GM21528 (cell line): ENCODE data around the gene TAF4.
A peak's percentile ranks its signal among the peaks of the same experiment; 100 is the strongest.
"Not testable (repeated sequence)": the region's sequence is repeated elsewhere in the genome, so short reads cannot be mapped to it uniquely, and the experiment has no call there.

Source experiments
- ATAC-seq: cut with Tn5 transposase; IDR thresholded peaks from one replicate; pipeline ENCODE4 v1.9.1; 2021; ENCODE audit warnings: mild to moderate bottlenecking, moderate library complexity; ENCODE audit not compliant: unreplicated experiment, low FRiP score

Gene TAF4, protein sequence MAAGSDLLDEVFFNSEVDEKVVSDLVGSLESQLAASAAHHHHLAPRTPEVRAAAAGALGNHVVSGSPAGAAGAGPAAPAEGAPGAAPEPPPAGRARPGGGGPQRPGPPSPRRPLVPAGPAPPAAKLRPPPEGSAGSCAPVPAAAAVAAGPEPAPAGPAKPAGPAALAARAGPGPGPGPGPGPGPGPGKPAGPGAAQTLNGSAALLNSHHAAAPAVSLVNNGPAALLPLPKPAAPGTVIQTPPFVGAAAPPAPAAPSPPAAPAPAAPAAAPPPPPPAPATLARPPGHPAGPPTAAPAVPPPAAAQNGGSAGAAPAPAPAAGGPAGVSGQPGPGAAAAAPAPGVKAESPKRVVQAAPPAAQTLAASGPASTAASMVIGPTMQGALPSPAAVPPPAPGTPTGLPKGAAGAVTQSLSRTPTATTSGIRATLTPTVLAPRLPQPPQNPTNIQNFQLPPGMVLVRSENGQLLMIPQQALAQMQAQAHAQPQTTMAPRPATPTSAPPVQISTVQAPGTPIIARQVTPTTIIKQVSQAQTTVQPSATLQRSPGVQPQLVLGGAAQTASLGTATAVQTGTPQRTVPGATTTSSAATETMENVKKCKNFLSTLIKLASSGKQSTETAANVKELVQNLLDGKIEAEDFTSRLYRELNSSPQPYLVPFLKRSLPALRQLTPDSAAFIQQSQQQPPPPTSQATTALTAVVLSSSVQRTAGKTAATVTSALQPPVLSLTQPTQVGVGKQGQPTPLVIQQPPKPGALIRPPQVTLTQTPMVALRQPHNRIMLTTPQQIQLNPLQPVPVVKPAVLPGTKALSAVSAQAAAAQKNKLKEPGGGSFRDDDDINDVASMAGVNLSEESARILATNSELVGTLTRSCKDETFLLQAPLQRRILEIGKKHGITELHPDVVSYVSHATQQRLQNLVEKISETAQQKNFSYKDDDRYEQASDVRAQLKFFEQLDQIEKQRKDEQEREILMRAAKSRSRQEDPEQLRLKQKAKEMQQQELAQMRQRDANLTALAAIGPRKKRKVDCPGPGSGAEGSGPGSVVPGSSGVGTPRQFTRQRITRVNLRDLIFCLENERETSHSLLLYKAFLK

DNA sequence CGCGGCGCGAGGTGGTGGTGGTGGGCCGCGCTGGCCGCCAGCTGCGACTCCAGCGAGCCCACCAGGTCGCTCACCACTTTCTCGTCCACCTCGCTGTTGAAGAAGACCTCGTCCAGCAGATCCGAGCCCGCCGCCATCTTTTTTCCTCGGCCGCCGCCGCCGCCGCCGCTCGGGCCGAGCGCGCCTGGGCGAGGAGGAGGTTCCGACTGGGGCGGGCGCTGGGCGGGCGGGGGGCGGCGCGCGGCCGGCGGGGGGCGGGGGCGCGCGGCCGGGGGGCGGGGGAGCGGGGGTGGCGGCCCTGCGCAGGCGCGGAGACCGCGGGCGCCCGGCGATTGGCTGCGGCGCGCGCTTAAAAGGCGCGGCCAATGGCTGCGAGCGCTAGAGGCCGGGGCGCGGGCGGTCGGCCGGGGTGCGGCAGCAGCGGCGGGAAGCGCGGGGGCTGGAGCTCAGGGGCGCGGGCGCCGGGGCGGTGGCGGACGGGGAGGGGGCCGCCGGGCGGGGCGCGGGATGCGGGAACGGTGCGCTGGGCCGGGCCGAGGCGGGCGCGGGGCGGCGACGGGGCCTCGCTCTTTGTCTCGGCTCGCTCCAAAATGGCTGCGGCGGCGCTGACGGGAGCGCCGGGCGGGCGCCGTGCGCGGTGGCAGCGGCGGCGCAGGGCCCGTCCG lies at the start of gene TAF4:
Gene TAF4, minus strand, starts transcription at position 208 of the 665 bp plus-strand sequence. Its CDS starts 71 bp downstream, at position 137.
- ATAC-seq: peak; percentile 66

DNA sequence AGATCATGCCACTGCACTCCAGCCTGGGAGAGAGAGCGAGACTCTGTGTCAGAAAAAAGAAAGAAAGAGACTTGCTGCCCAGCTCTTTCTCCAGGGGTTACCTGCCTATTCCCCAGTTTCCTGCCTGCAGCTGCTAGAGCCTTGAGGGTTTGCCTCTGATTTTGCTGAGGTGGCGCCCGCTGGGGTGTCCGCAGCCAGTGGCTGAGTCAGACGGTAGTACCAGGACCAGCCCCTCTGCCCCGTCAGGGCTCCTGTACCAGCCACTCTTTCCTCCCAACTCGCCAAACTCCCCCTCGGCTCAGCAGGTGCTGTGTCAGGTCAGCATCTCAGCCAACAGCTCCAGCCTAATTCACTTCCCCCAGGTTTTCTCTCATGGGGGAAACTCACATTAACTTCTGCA lies 49.2 kb upstream of the TAF4 start:
- no peak for ATAC-seq

DNA sequence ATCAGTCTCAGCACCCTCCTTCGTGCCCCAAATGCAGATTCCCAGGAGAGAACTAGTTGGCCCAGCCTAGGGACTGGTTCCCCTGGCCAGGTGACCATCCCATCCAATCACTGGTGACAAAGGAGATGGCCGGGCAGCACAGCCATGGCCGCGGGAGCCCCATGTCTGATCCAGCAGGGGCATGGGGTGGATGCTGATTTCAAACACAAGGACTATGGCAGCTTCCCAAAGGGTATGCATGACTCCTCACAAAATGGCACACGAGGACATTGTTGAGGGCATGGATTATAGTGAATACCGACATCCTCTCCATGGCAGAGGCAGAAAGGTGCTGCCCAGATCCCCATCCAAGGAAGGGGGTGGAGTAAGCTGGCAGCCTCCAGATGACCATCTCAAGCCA lies 46.7 kb upstream of the TAF4 start:
- ATAC-seq: no peak

DNA sequence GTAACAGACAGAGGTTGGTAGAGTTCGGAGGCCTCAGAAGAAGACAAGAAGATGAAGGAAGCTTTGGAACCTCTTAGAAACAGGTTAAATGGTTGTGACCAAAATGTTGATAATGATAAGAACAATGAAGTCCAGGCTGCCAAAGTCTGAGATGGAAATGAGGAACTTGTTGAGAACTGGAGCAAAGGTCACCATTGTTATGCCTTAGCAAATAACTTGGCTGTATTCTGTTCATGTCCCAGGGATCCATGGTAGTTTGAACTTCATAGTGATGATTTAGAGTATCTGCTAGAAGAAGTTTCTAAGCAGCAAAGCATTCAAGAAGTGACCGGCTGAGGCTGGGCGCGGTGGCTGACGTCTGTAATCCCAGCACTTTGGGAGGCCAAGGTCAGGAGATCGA lies 45.5 kb upstream of the TAF4 start:
- ATAC-seq: no peak

DNA sequence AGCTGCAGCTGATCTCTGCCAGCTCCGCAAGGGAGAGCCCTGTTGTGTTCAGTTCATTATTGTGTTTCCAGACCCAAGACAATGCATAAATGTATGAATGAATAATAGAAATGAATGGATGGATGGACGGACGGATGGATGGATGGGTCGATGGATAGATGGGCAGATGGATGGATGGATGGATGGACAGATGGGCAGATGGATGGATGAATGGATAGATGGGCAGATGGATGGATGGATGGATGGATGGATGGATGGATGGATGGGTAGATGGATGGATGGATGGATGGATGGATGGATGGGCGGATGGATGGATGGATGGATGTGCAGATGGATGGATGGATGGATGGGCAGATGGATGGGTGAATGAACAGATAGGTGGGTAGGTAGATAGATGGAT lies 39.9 kb upstream of the TAF4 start:
- no peak for ATAC-seq

DNA sequence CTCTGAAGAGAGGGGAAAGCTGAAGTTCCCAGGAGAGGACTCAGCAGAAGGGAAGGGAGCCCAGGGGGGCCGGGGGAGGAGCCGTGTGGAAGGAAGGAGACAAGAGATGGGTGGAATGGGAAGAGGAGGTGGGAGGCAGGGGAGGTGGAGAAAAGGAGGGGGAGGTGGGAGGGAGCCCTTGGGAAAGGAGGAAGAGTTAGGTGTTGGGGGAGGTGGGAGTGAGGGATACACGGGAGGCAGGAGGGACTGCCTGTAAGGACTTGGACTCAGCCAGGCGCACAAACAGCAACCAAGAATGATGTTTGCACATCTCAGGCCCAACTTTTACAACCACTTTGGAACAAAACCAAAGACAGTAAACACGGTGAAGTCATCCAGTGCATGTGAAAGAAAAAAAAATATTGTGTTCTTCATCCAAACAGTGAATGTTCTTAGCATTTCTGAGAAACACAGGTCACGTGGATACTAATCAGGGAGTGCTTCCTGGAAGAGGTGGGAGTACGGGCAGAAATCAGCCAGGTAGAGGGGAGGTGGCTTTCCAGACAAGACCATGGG lies 39.2 kb upstream of the TAF4 start:
- ATAC-seq: no peak

DNA sequence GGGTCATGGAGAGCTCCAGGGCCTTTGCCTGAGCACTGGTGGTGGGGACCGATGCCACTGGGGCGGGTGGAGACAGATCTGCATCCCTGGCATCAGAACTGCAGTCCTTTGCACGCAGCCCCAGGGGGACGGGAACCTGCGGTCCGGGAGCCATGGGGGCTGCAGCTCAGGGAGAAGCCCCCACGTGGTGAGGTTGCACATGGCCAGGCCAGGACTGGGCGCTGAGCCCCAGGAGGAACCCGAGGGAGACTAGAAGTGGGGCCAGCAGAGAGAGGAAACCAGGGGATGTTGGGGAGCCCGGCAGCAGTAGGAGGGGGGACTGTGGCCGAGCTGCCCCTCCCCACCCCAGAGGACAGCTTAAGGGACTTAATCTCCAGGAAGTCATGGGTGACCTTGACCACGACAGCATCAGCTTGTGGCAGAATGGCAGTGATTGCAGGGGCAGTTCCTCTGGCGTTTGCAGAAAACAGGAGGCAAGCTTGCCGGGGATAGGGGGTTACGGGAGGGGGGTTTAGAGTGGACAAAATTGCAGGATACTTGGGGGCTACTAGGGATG lies 38.6 kb upstream of the TAF4 start:
- ATAC-seq: no peak

DNA sequence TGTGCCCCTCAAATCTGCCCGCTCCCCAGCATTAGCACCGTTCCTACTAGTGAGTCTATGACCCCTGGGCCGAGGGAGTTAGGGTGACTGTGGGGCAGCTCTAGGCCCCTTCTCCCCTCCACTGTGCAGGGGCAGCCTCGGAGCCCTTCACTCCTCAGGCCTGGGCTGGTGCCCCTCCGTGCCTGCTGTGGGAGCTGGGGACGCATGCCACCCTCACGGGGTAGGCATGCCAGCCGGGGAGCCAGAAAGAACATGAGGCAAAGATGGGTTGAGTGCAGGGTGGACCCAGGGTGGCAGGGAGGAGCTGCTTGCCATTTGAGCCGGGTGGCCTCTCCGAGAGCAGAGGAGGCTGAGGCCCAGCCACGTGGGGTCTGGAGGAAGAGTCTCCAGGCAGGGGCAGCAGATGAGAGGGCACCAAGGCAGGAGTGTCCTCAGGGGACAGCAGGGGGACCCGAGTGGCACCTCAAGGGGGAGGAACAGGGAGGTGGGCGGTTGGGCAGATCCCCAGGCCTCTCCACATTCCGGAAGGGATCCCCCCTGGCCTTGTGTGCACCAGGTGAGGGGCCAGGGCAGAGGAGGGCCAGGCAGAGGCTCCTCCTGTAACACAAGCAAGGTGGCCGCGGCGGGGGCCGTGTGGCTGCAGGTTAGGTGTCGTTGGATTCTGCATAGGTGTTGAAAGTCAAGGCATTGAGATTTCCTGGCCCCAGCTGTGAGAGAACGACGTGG lies 38.0 kb upstream of the TAF4 start:
- ATAC-seq: no peak

DNA sequence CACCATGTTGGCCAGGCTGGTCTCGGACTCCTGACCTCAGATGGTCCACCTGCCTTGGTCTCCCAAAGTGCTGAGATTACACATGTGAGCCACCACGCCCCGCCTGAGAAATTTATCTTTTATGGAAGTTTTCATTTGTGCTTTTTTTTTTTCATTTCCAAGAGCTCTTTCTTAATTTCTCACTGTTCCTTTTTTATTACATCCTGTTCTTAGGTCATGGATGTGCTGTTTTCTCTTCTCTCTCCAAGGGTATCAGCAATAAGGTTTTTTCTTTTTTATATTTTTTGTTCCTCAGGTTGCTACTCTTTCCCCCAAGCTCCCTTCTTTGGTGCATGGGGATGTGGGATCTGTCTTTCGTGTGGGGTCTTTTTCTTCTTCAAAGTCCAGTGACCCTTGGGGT lies 35.4 kb upstream of the TAF4 start:
- no peak for ATAC-seq

DNA sequence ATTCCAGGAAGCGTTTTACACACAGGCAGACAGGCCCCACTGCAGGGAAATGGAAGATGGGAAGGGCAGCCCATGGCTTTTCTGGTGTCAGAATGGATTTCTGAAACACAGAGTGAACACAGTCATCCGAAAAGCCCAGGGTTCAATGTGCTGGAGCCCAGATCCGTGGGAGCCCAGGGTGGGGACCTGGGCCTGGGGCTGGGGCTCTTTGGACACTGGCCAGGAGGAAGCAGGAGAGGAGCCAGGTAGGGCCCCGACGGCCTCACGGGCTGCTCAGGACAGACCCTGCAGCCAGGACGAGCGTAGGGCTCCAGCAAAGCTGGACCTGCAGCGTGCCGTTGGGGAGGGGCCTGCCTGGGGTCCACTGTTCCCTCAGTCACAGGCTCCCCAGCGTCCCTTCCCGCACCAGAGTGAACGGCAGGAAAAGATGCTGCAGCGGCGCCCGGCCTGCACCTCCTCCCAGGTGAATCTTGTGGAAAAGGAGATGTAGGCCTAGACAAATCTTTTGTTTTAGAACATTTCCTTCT lies 32.3 kb upstream of the TAF4 start:
- no peak for ATAC-seq

DNA sequence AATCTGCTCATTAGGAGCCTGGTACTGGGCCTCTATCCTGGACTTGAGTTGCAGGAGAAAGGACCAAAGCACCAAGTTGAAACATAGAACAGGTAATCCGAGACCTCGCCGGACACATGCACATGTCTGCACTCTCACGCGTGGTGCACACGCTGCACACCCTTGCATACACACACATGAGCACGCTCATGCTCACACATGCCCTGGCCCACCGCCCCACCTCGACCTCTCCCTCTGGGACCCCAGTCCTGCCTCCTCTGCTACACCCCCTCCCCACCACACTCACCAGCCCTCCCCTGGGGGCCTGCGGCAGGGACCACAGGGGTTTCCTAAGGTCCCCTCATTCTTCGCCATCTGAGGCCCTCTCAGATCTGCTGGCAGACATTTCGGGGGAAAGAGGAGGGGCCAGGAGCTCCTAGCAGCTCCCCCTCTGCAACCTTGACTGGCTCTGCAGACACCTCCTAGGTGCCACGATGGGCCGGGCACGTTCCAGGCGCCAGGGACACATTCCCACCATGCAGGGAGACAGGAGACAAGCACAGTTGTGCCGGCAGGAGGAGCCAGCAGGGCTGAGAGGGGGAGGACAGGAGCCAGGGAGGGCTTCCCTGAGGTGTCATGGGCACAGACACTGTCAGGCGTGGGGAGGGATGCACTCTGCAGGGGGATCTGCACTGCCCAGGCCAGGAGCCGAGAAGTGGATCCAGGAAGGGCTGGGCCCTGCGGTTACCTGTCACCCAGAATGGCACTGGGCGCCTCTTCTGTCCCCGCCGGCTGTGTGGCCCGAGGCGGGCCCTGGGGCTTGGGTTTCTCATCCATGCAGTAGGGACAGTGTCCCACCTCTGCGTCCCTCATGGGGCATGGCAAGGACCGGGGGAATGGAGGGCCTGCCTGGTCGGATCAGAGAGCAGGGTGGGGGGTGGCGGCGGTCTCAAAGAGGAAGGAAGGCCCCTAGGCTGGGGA lies 31.0 kb upstream of the TAF4 start:
- no peak for ATAC-seq

DNA sequence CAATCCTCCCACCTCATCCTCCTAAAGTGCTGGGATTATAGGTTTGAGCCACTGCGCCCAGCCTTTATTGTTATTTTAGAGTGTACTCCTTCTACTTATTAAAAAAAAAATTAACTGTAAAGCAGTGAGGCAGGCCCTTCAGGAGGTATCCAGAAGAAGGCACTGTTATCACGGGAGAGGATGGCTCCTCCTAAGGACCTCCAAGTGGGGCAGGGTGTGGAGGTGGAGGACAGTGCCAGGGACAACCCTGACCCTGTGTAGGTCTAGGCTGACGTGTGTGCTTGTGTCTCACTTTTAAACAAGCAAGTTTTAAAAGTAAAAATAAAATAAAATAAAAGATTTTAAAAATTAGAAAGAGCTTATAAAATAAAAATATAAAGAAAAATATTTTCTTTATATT lies 23.7 kb upstream of the TAF4 start:
- no peak for ATAC-seq

DNA sequence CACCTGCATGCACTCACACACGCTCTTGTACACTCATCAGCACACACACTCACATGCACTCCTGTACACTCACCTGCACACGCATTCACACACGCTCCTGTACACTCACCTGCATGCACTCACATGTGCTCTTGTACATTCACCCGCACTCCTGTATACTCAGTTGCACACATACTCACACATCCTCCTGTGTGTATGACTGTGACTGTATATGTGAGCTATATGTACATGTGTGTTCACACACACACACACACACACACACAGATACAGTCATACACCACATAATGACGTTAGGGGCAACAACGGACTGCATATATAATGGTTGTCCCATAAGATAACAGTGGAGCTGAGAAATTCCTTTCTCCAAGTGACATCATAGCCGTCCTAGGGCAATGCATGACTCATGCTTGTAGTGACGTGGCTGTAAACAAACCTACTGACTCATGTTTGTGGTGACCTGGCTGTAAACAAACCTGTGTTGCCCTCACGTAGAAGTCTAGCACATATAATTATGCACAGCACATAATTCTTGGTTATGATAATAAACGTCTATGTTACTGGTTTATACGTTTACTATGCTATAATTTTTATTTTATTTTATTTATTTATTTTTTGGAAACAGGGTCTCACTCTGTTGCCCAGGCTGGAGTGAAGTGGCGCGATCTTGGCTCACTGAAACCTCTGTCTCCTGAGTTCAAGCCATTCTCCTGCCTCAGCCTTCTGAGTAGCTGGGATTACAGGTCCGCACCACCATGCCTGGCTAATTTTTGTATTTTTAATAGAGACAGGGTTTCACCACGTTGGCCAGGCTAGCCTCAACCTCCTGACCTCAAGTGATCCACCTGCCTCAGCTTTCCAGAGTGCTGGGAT lies 22.8 kb upstream of the TAF4 start:
- no peak for ATAC-seq

DNA sequence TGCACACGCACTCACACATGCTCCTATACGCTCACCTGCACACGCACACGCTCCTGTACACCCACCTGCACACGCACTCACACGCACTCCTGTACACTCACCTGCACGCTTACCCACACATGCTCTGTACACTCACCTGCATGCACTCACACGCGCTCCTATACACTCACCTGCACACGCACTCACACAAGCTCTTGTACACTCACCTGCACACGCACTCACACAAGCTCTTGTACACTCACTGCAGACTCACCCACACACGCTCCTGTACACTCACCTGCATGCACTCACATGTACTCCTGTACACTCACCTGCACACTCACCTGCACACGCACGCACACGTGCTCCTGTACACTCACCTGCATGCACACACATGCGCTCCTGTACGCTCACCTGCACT lies 22.0 kb upstream of the TAF4 start:
- no peak for ATAC-seq

DNA sequence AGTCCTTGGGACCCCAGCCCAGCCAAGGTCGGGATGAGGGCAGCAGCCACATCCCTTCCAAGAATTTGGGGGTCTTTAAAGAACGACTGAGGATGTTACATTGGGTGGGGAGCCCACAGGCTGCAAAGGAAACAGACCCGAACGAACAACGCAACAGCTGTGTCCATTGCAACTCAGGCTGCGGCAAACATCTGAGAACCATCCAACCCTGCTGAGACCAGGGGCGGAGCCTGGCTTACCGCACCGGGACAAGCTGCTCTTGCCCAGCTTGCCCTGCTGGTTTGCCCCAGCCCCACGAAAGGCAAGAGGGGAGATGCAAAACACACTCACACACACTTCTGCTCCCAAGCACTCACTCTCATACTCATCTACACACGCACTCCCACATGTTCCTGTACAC lies 21.5 kb upstream of the TAF4 start:
- no peak for ATAC-seq

DNA sequence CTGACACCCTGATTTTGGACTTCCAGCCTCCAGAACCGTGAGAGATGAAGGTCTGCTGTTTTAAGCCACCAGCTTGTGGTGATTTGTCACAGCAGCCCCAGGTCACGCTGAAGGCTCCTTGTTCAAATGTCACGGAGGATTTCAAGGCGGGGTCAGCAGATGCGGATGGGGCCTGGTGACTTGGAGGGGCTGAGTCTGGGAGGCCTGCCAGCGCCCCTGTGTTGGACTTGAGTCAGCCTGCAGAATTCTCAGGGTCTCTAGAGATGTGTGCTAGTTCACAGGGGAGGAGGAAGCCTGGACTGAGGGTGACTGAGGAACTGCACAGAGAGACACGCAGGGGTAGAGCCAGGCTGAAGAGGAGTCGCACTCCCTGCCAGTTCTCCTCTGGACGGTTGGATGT lies 19.5 kb upstream of the TAF4 start:
- no peak for ATAC-seq

DNA sequence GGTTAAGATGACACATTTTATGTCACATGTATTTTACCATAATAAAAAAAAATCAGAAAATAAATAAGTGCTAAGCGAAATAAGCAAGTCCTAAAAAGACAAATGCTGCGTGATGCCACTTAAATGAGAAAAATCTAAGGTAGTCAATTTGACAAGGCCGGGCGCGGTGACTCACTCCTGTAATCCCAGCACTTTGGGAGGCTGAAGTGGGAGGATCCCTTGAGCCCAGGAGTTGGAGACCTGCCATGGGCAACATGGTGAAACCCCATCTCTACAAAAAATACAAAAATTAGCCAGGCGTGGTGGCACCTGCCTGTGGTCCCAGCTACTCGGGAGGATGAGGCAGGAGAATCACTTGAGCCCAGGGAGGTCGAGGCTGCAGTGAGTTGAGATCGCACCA lies 18.5 kb upstream of the TAF4 start:
- ATAC-seq: not testable (repeated sequence)
